ENCODE data around the gene CIB2.

- TF ChIP-seq REST (IDR thresholded peaks at IDR 0.05): no peak
- TF ChIP-seq TP53 (CRISPR knock-in tag; IDR thresholded peaks at IDR 0.05): no peak
- no peak for TF ChIP-seq CTCF (IDR thresholded peaks at IDR 0.05)
- no peak for TF ChIP-seq BHLHE40 (IDR thresholded peaks at IDR 0.05; ENCODE audit: low read depth, low read length)
- no peak for TF ChIP-seq ZNF302 (CRISPR knock-in tag; IDR thresholded peaks at IDR 0.05)
- TF ChIP-seq POLR2A (IDR thresholded peaks at IDR 0.05; ENCODE audit: low read length): no peak
- TF ChIP-seq CEBPB (IDR thresholded peaks at IDR 0.05): no peak
Measured at GRCh38 chr15:78093242-78094020, 37.8 kb downstream of the CIB2 start.

Data from A549 (cell line).